Left hindlimb (tissue), 1 donor: ENCODE results near the gene GPA33.

Experiments
- DNase-seq: peaks from one replicate; pipeline ENCODE4 v3.0.0-alpha.2; 2018

The GPA33 gene

DNA sequence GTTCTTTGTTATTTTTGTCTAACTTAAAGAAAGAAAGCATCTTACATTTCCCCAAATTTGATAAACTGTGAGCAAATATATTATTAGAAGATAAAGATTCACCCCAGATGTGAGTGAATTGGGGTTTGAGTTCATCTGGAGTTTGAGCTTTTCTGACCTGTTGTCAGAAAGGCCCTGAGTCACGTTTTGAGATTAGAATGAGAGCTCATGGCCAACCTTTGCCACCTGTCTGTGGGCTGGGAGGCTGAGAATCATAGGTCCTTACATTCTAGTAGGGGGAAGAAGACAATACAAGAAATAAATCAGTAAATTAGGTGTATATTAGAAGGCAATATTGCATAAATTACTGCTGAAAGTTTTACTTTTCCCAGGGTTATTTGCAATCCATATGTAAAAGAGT lies 26.0 kb upstream of the GPA33 start:
- DNase-seq = no peak

DNA sequence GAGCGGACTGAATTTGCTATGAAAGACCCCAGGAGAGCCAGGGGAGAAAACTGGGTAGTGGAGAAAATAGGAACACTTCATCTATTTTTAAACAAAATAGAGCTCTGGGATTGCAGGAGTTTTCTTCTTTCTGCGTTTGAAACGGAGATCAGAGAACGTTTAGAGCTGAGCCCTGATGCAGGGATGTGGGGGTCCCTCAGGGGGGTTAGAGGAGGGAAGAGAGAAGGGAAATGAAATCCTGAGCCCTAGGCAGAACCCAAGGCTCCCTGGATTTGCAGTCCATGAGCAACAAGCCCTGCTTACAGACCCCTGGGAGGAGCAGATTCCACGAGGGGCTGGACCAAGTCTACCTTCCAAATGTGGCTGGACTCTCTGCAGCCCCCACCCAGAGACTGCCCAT lies 25.5 kb upstream of the GPA33 start:
- DNase-seq = no peak

DNA sequence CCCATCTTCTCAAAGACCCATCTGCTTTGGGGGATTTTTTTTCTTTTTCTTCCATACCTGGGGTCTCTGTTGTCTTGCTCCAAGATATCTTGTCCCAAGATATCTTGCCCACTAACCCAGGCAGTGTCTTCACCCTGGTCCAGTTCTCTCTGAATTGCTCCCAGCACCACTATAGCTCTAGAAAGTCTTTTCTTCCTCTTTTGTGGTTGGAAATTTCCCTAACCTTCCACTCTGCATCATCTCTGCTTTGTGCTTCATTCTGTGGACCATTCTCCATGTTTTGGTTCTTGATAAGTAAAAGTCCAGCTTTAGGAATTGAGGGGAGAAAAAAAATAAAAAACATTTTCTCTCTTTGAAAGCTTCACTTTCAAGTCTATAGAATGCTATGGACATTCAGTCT lies 24.5 kb upstream of the GPA33 start:
- DNase-seq = no peak

DNA sequence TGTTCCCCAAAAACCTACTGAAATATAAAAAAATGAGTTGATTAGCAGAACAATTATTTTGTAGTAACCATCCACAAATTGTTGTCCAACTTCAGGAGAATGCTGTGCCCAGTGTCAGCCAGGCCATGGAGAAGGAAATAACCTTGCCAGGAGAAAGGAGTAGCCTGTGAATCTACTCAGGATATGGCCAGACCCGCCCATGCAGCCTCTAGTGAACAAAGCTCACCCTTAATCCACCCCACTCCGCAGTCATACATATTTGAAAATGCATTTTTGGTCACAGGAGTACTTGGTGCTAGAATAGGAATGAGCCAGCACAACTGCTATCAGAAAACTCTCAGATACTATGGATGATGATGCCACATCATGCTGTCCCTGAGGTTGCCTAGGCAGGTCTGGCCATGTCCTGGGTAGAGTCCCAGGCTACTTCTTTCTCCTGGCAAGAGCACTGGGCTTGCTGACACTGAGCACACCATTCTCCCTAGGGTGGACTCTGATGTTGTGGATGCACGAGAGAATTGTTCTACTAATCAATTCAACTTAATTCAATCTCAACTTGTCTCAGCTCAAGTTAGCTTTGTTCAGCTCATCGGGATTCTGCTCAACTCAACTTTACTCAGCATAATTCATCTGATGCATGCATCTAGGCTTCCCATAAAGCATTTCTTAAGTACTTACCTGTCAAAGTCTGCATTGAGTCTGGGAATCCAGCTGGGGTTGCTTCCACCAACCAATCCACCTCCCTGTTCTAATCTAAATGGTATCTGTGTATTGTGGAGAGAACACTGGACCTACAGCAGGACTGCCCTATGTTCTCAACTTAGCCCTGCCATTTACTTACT lies 21.9 kb upstream of the GPA33 start:
- DNase-seq = no peak

DNA sequence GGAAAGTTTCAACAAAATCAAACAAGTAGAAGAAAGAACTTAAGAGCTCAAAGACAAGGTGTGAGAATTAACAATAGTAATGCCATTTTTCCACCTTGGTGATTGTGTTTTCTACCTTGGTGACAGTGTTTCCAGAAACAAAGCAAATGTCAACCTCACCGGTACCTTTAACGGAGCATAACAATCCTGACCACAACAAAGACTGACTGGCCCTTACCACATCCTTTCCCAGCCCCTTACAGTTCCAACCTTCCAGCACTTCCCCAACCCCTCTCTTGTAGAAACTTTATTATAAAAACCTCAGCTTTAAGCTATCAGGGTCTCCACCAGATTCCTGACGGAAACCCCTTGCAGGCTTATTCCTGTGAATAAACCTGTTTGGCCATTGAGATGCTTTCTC lies 20.4 kb upstream of the GPA33 start:
- DNase-seq = no peak

DNA sequence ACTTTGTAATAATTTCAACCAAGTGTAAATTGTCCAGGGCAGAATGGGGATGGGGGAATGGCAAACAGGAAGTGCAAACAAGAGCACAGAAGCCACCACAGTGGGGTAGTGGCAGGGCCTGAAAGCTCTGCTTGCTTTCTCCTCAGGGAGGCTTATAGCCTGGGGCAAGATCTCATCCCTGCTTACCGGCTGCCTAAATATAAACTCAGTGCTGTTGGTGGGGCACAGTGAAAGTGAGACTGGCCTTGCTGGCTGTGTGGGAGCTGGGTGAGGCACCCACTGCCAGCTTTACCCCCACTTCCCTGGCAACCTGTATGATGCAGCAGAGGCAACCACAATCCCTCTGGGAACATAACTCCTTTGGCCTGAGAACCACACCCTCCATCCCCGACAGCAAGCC lies 18.9 kb upstream of the GPA33 start:
- DNase-seq = no peak

DNA sequence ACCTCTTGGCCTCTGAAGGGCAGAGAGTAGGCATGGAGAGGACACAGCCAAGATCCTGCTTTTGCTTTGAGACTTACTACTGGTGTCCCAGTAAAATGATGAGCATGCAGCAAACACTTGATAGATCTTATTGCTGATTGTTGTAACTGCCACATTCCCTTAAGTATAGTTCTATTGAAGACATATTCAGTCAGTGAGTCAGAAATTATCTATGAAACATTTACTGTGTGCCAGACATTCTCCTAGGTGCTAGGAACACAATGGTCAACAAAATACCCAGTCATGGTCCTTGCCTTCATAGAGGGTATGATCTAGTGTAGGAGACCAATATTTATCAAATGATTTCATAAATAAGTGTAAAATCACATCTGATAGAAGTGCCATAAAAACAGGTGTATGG lies 17.3 kb upstream of the GPA33 start:
- DNase-seq = no peak

DNA sequence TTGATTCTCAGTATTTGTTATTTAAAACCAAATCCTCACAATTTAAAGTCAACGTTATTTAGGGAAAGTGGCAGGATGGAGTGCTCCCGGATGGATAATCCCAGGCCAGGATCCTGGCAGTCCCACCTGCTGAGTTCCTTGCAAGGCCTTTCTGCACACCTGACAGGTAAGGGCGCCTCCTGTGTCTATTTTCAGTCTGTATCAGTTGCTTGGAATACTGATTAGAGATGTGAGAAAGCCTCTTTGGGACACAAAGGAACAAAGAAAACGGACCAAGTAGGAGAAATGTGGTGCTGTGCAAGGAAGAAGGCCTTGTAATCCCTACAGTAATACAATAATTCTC lies 15.9 kb upstream of the GPA33 start:
- DNase-seq = no peak

DNA sequence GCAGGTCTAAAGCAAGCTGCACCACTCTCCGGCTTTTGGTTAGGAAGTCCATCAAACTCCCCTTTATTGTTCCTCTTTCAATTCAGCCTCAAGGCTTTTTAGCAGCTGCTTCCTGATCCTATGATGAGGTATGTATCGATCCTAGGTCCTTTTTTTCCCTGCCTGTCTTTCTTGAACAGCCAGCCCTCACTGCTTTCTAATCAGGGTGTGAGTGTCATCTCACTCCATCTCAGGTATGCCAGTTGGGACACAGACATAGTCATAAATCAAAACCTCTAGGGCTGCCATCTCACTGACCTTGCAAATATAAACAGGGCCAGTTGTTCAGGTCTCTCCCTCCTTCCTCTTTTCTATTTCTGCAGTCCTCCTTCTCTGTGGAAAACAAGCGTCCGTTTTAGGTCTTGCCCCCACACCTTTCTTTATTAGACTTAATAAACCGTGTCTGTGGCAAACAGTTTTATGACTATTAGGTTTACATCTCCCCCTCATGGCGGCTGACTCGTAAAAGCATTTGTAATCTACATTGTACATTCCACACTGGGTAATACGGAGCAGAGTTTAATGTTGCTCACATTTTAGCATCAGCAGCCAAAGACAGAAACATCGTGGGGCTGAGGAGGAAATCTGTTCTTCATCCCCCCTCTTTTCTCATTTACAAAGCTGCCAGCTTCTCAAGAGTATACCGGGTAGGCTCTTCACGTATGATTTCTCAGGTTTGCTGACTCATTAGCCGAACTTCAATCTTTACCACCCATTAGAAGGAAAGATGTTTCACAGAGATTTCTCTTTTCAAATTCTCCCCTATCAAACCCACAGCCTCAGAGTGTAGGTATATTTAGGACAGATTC lies 15.3 kb upstream of the GPA33 start:
- no peak for DNase-seq

DNA sequence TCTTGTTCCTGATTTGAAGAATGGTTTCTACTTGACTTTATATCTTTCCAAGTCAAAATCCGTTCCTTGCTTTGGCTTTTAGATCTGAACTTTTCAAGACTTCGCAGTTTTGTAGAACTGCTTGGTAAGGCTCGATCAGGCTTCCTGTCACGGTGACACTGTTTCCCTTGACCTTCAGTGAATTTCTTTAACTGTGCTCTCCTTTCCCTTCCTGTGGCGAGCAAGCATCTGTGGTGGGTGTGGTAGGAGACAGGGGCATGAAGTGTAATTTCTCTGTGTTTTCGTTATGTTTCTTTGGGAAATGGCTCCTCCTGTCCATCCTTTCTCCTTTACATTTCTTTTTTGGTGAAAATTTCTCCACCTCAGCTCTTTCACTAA lies 14.1 kb upstream of the GPA33 start:
- DNase-seq = no peak

DNA sequence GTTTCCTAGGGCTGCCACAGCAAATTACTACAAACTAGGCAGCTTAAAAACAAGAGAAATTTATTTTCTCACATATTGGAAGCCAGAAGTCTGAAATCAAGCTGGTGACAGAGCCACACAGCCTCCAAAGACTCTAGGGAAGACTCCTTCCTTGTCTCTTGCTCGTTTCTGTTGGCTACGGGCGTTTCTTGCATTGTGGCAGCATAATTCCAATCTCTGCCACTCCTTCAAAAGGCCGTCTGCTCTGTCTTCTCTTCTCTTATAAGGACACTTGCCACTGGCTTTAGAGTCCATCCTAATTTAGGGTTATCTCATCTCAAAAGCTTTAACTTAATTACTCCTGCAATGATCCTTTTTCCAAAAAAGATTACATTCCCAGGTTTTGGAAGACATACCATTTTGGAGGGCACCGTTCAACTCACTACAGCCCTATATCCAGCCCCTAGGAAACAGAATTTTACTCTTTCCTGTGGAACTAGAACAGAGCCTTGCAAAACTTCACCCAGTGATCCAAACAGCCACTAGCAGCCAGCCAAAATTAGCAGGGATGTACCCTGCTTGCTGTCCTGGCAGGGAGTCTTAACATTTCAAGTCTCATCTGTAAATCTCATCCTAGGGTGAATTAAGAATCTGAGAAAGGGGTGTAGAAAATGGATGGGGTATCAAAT lies 12.9 kb upstream of the GPA33 start:
- no peak for DNase-seq

DNA sequence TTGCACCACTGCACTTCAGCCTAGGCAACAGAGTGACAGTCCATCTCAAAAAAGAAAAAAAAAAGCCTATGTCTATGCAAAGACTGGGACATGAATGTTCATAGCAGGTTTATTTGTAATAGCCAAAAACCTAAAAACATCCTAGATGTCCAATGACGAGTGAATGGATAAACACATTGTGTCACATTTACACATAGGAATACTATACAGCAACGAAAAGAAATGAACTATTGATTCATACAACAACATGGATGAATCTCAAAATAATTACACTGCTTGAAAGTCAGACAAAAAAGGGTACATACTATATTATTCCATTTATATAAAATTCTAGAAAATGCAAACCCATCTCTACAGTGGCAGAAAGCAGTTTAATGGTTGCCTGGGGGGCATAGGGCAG lies 11.6 kb upstream of the GPA33 start:
- DNase-seq = no peak

DNA sequence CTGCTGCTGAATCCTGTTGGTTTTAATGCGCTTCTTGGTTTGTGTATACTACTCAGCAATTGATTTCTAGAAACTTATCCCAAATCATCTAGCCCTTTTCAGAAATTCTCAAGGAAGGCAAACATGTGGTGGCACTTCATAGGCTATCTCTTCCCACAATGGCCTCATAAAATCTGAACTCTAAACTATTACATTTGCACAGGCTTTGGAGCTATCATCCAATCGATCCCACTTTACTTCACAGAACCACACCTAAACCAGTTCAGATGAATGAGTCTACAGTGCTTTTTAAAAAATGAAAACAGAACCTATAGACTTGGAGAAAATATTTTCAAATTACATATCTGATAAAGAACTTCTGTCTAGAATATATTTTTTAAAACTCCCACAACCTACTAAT lies 10.6 kb upstream of the GPA33 start:
- no peak for DNase-seq

DNA sequence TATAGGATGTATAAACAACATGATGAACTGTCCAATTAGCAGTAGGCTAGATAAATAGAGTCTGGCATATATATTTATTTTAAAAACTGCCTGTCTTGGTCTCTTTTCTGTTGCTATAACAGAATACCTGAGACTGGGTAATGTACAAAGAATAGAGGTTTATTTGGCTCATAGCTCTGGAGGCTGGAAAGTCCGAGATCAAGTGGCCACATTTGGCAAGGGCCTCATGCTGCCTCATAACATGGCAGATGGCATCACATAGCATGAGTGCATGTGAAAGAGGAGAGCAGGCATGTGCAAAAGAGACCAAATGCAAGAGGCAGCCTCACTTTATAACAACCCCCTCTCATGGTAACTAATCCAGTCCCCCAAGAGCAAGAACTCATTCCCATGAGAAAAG lies 9.7 kb upstream of the GPA33 start:
- DNase-seq = no peak

DNA sequence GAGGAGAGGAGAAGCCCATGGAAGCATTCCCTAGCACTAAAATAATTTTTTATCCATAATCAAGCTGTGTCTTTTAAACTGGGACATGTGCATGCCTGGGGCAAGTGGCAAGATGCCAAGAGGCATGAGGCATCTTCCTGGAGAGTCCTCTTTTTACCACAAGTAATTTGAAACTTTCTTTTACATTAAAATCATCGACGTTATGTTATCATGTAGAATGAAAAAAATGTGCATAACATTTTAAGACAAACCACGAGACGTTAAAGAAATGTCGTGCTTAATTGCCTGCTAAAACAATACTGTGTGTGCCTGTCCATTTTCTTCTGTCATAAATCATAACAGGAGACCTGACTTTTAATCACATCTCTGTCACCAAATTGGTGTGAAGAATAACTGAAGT lies 5.2 kb upstream of the GPA33 start:
- DNase-seq = no peak

DNA sequence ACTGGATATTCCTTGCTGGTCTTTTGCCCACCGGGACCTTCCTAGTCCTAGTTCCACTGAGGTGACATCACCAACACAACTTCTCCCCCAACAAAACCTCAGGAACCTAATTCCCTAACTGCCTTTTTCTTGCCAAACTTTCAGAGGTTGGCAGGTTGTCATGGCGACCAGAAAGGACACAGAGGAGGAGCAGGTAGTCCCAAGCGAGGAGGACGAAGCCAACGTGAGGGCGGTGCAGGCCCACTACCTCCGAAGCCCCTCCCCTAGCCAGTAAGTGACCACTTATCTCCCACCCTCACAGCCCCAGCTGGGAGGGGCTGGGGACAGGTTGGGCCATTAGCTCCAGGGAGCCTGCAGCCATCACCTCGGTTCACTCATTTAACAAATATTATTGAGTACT lies 4.5 kb upstream of the GPA33 start:
- DNase-seq = no peak

DNA sequence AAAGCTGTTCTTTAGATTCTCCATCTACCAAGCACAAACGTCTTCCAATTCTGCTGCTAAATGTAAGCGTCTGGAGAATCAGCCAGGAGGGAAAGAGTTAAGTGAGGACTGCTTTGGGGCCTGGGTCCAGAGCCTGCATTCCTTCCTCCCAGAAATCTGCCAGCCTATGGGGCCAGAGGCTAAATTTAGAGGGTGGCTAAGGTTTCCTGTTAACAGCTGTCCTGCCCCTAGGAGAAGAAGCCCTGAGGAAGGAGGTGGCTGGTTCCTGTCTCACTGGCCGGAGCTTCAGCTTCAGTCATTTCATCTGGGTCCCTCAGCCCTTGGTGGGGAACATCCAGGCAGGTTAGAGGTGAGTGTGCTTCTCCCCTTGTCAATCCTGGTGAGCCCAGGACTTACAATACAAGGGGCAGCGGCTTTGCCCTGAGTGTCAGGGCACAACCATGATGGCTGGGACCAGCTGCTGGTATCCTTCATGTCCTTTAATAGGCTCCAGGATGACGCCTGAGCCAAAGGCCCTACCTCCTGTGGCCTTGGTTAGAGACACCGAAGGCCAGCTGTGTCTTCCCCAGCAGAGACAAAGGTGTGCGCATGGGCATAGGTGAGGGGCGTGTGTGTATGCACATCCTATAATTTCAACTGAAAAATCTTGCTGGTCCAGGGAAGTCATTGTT lies 3.8 kb upstream of the GPA33 start, which contains the start of gene STYXL2:
Gene STYXL2, plus strand, starts transcription at position 230 of the 671 bp plus-strand sequence. CDS start 775 bp downstream, outside the sequence.
- peak; percentile 67 for DNase-seq

DNA sequence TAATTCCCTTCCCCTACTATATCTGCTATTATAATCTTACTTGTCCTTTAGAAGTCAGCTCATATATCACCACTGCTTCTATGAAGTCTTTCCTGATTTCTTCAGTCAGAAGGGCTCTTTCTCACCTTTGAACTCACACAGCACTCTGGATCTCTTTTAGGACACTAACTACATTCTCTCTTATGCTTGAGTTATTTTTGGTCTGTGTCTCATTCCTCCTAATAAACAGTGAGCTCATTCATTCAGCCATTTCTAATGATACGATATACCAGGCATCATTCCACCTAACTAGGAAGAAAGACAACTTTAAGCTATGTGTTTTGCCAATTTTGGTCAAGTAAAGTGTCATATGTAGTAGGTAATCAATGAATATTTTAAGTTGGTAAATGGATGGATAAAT lies 2.5 kb upstream of the GPA33 start:
- DNase-seq = no peak

DNA sequence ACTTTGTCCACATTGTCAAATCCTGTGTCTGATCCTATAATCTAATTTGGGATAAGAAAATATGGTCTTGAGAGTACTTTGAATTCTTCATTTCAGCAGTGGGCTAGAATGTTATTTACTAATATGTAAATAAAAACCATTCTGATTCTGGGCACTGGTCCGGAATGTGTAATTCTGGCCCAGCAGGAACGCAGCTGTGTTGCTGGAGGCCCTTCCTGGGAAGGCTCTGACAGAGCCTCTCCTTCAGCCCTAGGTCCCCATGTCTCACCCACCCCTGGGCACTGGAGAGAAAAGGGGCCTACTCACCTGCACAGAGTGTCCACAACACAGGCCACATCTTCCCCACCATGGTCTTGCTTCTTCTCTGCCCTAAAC lies 251 bp downstream of the GPA33 start:
- DNase-seq = no peak

DNA sequence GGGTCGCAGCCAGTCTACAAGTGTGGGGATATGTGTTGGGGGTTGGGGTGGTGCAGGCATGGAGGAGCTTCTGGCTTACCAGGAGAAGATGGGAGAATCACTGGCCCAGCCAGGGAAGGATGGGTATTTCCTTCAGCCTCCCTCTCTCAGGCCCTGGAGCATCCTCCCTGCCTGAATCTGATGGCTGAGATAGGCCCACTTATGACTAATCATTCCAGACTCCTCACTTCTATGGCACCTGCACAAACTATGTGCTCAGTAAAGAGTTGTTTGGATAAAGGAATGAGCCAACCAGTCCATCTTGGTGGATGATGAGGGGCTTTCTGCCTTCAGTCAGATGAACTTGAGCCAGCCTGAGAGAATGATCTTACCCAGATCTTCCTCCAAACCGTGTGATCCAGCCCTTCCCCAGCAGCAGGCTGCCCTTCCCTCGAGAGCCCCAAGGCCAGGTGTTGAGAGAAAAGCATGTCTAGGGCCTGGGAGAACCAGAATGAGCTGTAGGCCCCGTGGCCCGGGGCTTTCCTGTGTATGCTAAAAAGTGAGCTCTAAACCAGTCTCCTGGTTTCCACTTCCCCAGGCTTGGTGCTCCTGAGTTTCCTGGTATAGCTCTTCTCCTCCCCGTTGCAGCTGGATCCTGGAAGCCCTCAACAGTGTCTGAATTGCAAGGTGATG lies 1.3 kb downstream of the GPA33 start:
- no peak for DNase-seq

DNA sequence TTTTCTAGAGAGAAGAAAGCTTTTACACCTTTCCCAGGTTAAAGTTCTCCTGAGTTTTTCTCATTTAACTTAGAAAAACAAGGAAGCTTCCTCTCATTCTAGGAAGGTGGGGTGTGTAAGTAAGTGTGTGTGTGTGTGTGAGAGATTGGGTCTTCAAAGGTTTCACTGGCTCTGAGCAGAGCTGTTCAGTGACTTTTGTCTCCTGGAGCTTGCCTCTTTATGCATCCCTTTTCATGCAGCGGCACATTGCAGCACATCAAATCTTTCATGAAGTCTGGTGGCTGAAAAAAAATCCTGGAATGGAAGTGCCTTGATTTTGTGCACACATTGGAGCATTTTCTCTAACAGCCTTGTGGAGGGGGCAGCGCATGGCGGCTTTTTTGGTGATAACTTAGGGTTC lies 3.4 kb downstream of the GPA33 start:
- DNase-seq = no peak

DNA sequence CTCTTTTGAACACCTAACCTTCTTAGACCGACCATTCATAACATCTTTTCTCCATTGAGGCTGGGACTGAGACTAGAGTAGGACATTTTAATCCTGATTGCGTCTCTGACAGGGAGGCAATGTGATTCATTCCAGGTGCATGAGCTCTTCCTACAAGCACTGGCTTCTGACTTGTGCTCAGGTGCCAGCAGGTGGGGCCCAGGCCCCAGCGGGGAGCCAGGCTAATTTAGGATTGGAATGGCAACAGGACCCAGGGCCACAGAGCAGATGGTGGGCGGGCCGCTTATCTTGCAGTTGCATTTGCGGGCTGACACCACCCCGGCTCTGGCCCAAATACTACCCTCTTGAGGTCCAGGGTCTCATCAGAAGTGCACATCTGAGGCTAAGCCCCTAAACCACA lies 4.1 kb downstream of the GPA33 start:
- DNase-seq = no peak

DNA sequence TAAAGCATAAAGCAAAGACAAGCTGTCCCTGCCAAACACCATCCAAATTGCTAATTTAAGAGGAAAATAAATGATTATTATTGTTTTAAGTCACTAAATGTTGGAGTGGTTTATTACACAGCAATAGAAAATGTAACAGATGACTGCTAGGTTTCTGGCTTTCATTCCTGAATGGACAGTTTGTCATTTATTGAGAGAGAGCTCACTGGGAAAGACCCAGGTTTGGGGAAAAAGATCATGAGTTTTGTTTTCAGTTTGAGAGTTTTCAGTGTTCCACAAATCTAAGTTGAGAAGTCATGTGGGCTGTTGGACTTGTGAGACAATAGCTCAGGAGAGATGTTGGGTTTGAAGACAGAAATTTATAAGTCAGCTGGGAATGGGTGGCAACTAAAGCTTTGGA lies 5.4 kb downstream of the GPA33 start:
- DNase-seq = no peak
